G401 (cell line): ENCODE results near the gene SMIM32. TPM values are rescaled to one million over a fixed set of nuclear protein-coding genes. Genes with fewer than 3 reads are reported as not detected.

Experiments
- DNase-seq: peaks from one replicate; pipeline ENCODE4 v3.0.0-alpha.2; 2015; ENCODE audit warnings: low spot score
- in situ Hi-C: cut with HindIII; loops from 2 replicates; pipeline ENCODE4 v1.10.0; 2016; ENCODE audit warnings: low sequenced_read_pairs, mixed read lengths
- total RNA-seq: library from RNA; depleted of rRNA; stranded (reverse); fragments of >200 nt; shearing (Covaris generic); gene quantifications from 2 replicates; pipeline ENCODE4 v1.2.3, GENCODE V29; 2014; rRNA removed

Gene SMIM32
- total RNA-seq, 1 experiment from 2014 or later = not detected

GRCh38 chr5:136146201-136146600, 46.8 kb downstream of the SMIM32 start:
- in situ Hi-C loops = no loop called here

GRCh38 chr5:136145030-136145429, 47.9 kb downstream of the SMIM32 start:
- DNase-seq = no peak
- in situ Hi-C loops = no loop called here

More at GRCh38 chr5:136146201-136146600, 46.8 kb downstream of the SMIM32 start:
- DNase-seq = no peak

GRCh38 chr5:136143763-136144162, 49.2 kb downstream of the SMIM32 start:
- in situ Hi-C loops = no loop called here

GRCh38 chr5:136143312-136143711, 49.6 kb downstream of the SMIM32 start:
- DNase-seq = no peak
- in situ Hi-C loops = no loop called here

More at GRCh38 chr5:136143763-136144162, 49.2 kb downstream of the SMIM32 start:
- no peak for DNase-seq

GRCh38 chr5:136141561-136141960, 51.4 kb downstream of the SMIM32 start:
- in situ Hi-C loops = no loop called here
- DNase-seq = no peak

Other genes starting within 250 kb of the SMIM32 start
- not detected in 2 replicates for gene LECT2, start 238.2 kb downstream of the SMIM32 start, total RNA-seq
- gene TGFBI, start 164.2 kb downstream of the SMIM32 start, total RNA-seq = 0.18 TPM in 1 of 2 replicates, not detected in the other
- gene SMAD5, start 60.3 kb downstream of the SMIM32 start, total RNA-seq = 28.9 and 42.3 TPM in 2 replicates
- not detected in 2 replicates for gene TRPC7, start 172.4 kb upstream of the SMIM32 start, total RNA-seq